GM19193 (cell line): ENCODE measurements around the gene WLS.

Experiments used
- POLR2A ChIP-seq: IDR thresholded peaks from 4 replicates; pipeline ENCODE4 v1.6.1; 2011; ENCODE audit not compliant: insufficient read depth, insufficient read length; ENCODE audit errors: extremely low read depth

WLS gene

GRCh38 chr1:68231627-68232288 is 565 bp downstream of the WLS start:
- no peak for TF ChIP-seq POLR2A

- TF ChIP-seq POLR2A, result no peak
These were observed 1.3 kb downstream of the WLS start for GRCh38 chr1:68230901-68231626.

GRCh38 chr1:68230484-68230802 is 1.9 kb downstream of the WLS start:
- TF ChIP-seq POLR2A, result no peak

- TF ChIP-seq POLR2A, result no peak
These were observed 2.5 kb downstream of the WLS start for GRCh38 chr1:68229650-68230483.

- no peak for TF ChIP-seq POLR2A
These were observed 3.5 kb downstream of the WLS start for GRCh38 chr1:68228851-68229250.

- no peak for TF ChIP-seq POLR2A
These were observed 4.7 kb downstream of the WLS start for GRCh38 chr1:68227598-68227997.

GRCh38 chr1:68225781-68226180 is 6.5 kb downstream of the WLS start:
- no peak for TF ChIP-seq POLR2A

GRCh38 chr1:68223687-68224086 is 8.6 kb downstream of the WLS start:
- TF ChIP-seq POLR2A, result no peak

GRCh38 chr1:68221980-68222373 is 10.3 kb downstream of the WLS start:
- TF ChIP-seq POLR2A, result no peak

- no peak for TF ChIP-seq POLR2A
These were observed 11.0 kb downstream of the WLS start for GRCh38 chr1:68221001-68221979.

- TF ChIP-seq POLR2A, result no peak
These were observed 11.9 kb downstream of the WLS start for GRCh38 chr1:68220420-68220819.

GRCh38 chr1:68218490-68218889 is 13.8 kb downstream of the WLS start:
- no peak for TF ChIP-seq POLR2A

- no peak for TF ChIP-seq POLR2A
These were observed 14.7 kb downstream of the WLS start for GRCh38 chr1:68217618-68218017.

GRCh38 chr1:68217060-68217554 is 15.2 kb downstream of the WLS start:
- TF ChIP-seq POLR2A, result no peak
